H1 (cell line): ENCODE data around the gene GHRH. TPM values are rescaled to one million over a fixed set of nuclear protein-coding genes. Genes with fewer than 3 reads are reported as not detected.

ENCODE experiments used
- CTCF ChIA-PET: fragments of 300-600 bp; sonication (Branson Sonifier 250); formaldehyde crosslinking; loops from one replicate; lab custom pipeline; 2021; ENCODE audit not compliant: partially characterized antibody; lab: Charles Lee
- POLR2A ChIA-PET: fragments of 300-600 bp; sonication (Branson Sonifier 250); formaldehyde crosslinking; loops from one replicate; lab custom pipeline; 2021; ENCODE audit warnings: inconsistent platforms; ENCODE audit not compliant: partially characterized antibody; lab: Charles Lee
- DNase-seq, 2 experiments: peaks; one replicate each; pipeline versions ENCODE4 v3.0.0 to v3.0.0-alpha.2; 2010 to 2022; ENCODE audit warnings: low spot score in 2 of 2, low read depth in 1 of 2, mixed read lengths in 1 of 2
- FAIRE-seq: peaks from 2 replicates; lab custom pipeline; 2011; peaks lifted over from hg19 to GRCh38; lab: Jason Lieb, UNC
- H2AFZ ChIP-seq: 2 replicates; pipeline ENCODE4 v1.8.1; 2012; ENCODE audit warnings: low read length, inconsistent platforms
- H2AK5ac ChIP-seq: 2 replicates; pipeline ENCODE4 v1.6.1; 2013; ENCODE audit warnings: low read depth, low read length
- H2BK120ac ChIP-seq: replicated peaks from 2 replicates; pipeline ENCODE3; 2013; ENCODE audit warnings: low read depth, low read length, inconsistent platforms
- H2BK12ac ChIP-seq: 2 replicates; pipeline ENCODE4 v1.6.1; 2013; ENCODE audit warnings: low read depth, low read length
- H2BK15ac ChIP-seq: 2 replicates; pipeline ENCODE4 v1.6.1; 2013; ENCODE audit warnings: low read length
- H2BK20ac ChIP-seq: 2 replicates; pipeline ENCODE4 v1.6.1; 2013; ENCODE audit warnings: low read length
- H2BK5ac ChIP-seq: 2 replicates; pipeline ENCODE4 v1.6.1; 2013; ENCODE audit warnings: low read depth, low read length
- H3K14ac ChIP-seq: 2 replicates; pipeline ENCODE4 v1.6.1; 2013; ENCODE audit warnings: inconsistent platforms; ENCODE audit not compliant: insufficient read length
- H3K18ac ChIP-seq: 2 replicates; pipeline ENCODE4 v1.6.1; 2013; ENCODE audit warnings: low read length; ENCODE audit errors: extremely low read depth
- H3K23ac ChIP-seq: 2 replicates; pipeline ENCODE4 v1.6.1; 2013; ENCODE audit warnings: inconsistent platforms; ENCODE audit not compliant: insufficient read length
- H3K23me2 ChIP-seq: 2 replicates; pipeline ENCODE4 v1.6.1; 2013; ENCODE audit warnings: low read depth, low read length
- H3K27ac ChIP-seq: 2 replicates; pipeline ENCODE4 v1.6.1; 2011; ENCODE audit warnings: low read depth, low read length, inconsistent platforms
- H3K27me3 ChIP-seq, 4 experiments: replicated peaks in 1 of 4; 1 replicate in 1 of 4; 2 replicates in 3 of 4; pipeline versions ENCODE4 v1.6.1 to v1.8.1; 2011 to 2013; ENCODE audit warnings: low read length in 3 of 4, mild to moderate bottlenecking in 3 of 4, inconsistent platforms in 2 of 4, mixed read lengths in 2 of 4, moderate library complexity in 1 of 4; ENCODE audit not compliant: control insufficient read depth in 3 of 4, insufficient read depth in 3 of 4; ENCODE audit errors: extremely low read depth in 1 of 4
- H3K36me3 ChIP-seq, 4 experiments: 2 replicates each; pipeline versions ENCODE4 v1.6.1 to v1.8.1; 2011 to 2013; ENCODE audit warnings: mild to moderate bottlenecking in 4 of 4, low read length in 3 of 4, moderate library complexity in 2 of 4, control low read depth in 1 of 4, inconsistent platforms in 1 of 4; ENCODE audit not compliant: insufficient read depth in 4 of 4, control insufficient read depth in 2 of 4
- H3K4ac ChIP-seq: replicated peaks from 2 replicates; pipeline ENCODE3; 2013; ENCODE audit warnings: low read length, low read depth, mixed read lengths, inconsistent platforms; ENCODE audit not compliant: insufficient read length
- H3K4me1 ChIP-seq, 4 experiments: replicated peaks in 1 of 4; 1 replicate in 1 of 4; 2 replicates in 3 of 4; pipeline versions ENCODE4 v1.6.1 to v1.8.1; 2011 to 2013; ENCODE audit warnings: low read length in 3 of 4, inconsistent platforms in 2 of 4, mixed read lengths in 1 of 4; ENCODE audit not compliant: insufficient read depth in 4 of 4, control insufficient read depth in 3 of 4
- H3K4me2 ChIP-seq, 2 experiments: 2 replicates each; pipeline versions ENCODE4 v1.6.1 to v1.8.1; 2011 to 2013; ENCODE audit warnings: low read depth in 2 of 2, low read length in 2 of 2, control low read depth in 1 of 2, inconsistent platforms in 1 of 2, mild to moderate bottlenecking in 1 of 2; ENCODE audit not compliant: insufficient read depth in 1 of 2
- H3K4me3 ChIP-seq, 4 experiments: fragments of 200-600, 300-600 bp in 1 of 4; sonication (generic), shearing (Covaris generic), sonication (Bioruptor Twin) in 1 of 4; 2 replicates each; pipeline versions ENCODE4 v1.5.1 to v1.8.1; 2011 to 2016; ENCODE audit warnings: low read length in 4 of 4, low read depth in 3 of 4, control low read depth in 2 of 4, inconsistent platforms in 2 of 4, mild to moderate bottlenecking in 2 of 4, mixed read lengths in 1 of 4, moderate library complexity in 1 of 4; ENCODE audit not compliant: insufficient read depth in 2 of 4; ENCODE audit errors: extremely low read depth in 1 of 4
- H3K56ac ChIP-seq: replicated peaks from 2 replicates; pipeline ENCODE3; 2013; ENCODE audit warnings: low read depth, mild to moderate bottlenecking, mixed read lengths, low read length, inconsistent platforms; ENCODE audit not compliant: insufficient read length
- H3K79me1 ChIP-seq: 2 replicates; pipeline ENCODE4 v1.6.1; 2013; ENCODE audit warnings: low read depth, low read length, control low read depth
- H3K79me2 ChIP-seq, 2 experiments: 2 replicates each; pipeline versions ENCODE4 v1.6.1 to v1.8.1; 2012 to 2013; ENCODE audit warnings: low read length in 2 of 2, mild to moderate bottlenecking in 2 of 2, inconsistent platforms in 1 of 2; ENCODE audit not compliant: insufficient read depth in 2 of 2, control insufficient read depth in 1 of 2
- H3K9ac ChIP-seq, 4 experiments: replicated peaks in 1 of 4; 1 replicate in 1 of 4; 2 replicates in 3 of 4; pipeline versions ENCODE4 v1.6.1 to v1.8.1; 2011 to 2013; ENCODE audit warnings: low read depth in 3 of 4, low read length in 3 of 4, control low read depth in 2 of 4, mild to moderate bottlenecking in 2 of 4, moderate library complexity in 2 of 4, inconsistent platforms in 1 of 4; ENCODE audit errors: extremely low read depth in 1 of 4
- H3K9me3 ChIP-seq, 2 experiments: 2 replicates each; pipeline versions ENCODE4 v1.6.1 to v1.8.1; 2012 to 2013; ENCODE audit warnings: mild to moderate bottlenecking in 2 of 2, moderate library complexity in 2 of 2, control low read depth in 1 of 2, inconsistent platforms in 1 of 2, low read depth in 1 of 2, low read length in 1 of 2, mixed read lengths in 1 of 2; ENCODE audit not compliant: insufficient read depth in 2 of 2
- H4K20me1 ChIP-seq, 2 experiments: replicated peaks in 1 of 2; 2 replicates each; pipeline versions ENCODE3 to v1.8.1; 2011 to 2013; ENCODE audit warnings: inconsistent platforms in 2 of 2, low read length in 2 of 2, mild to moderate bottlenecking in 1 of 2; ENCODE audit not compliant: insufficient read depth in 2 of 2, control insufficient read depth in 1 of 2
- H4K5ac ChIP-seq: 2 replicates; pipeline ENCODE4 v1.6.1; 2013; ENCODE audit warnings: low read length, low read depth, mixed read lengths, inconsistent platforms; ENCODE audit not compliant: insufficient read length
- H4K8ac ChIP-seq: 2 replicates; pipeline ENCODE4 v1.8.0; 2013; ENCODE audit warnings: mild to moderate bottlenecking, moderate library complexity, low read length, inconsistent platforms; ENCODE audit not compliant: insufficient read depth; ENCODE audit errors: extremely low read depth
- H4K91ac ChIP-seq: replicated peaks from 2 replicates; pipeline ENCODE3; 2013; ENCODE audit warnings: low read length, mixed read lengths, inconsistent platforms; ENCODE audit not compliant: insufficient read length
- RAD21 ChIP-seq, 2 experiments: IDR thresholded peaks in 1 of 2; conservative IDR thresholded peaks in 1 of 2; 2 replicates each; pipeline ENCODE4 v1.6.1; 2011; ENCODE audit warnings: low read depth in 2 of 2, low read length in 2 of 2, improper control_type of control experiment in 1 of 2, inconsistent platforms in 1 of 2, mild to moderate bottlenecking in 1 of 2, moderate library complexity in 1 of 2
- SUZ12 ChIP-seq: fragments of 200-600 bp; sonication (generic); IDR thresholded peaks from 2 replicates; pipeline ENCODE4 v1.6.1; 2012; ENCODE audit warnings: mild to moderate bottlenecking, inconsistent platforms, low read length, moderate library complexity, mixed read lengths
- USF2 ChIP-seq: IDR thresholded peaks from 2 replicates; pipeline ENCODE4 v1.6.1; 2011; ENCODE audit warnings: low read length, improper control_type of control experiment
- WGBS, 2 experiments: shearing (Covaris generic) in 1 of 2; methylation state at CpG; one replicate each; pipeline versions ENCODE4 v1.1.6 to v1.1.7; 2013 to 2015; ENCODE audit warnings: low lambda C conversion rate in 2 of 2, mixed read lengths in 2 of 2, inconsistent platforms in 1 of 2, low coverage in 1 of 2, missing lambda C conversion rate in 1 of 2; ENCODE audit not compliant: insufficient replicate concordance in 2 of 2, insufficient coverage in 1 of 2, insufficient read length in 1 of 2; ENCODE audit errors: extremely low coverage in 1 of 2, missing lambda C conversion rate in 1 of 2; 5-methylcytosine and 5-hydroxymethylcytosine counted together
- polyA plus RNA-seq, 7 experiments: library from polyadenylated mRNA; depleted of rRNA in 3 of 7; stranded (reverse) in 5 of 7; unstranded in 2 of 7; fragments of >200 nt in 5 of 7; fragments of 200-250 nt in 2 of 7; gene quantifications; 1 replicate in 5 of 7; 2 replicates in 1 of 7; 4 replicates in 1 of 7; pipeline versions ENCODE4 v1.2.1 to v1.2.3, GENCODE V29; 2011 to 2013; ENCODE audit warnings: missing spikeins in 2 of 7, mixed read lengths in 2 of 7
- total RNA-seq: library from RNA; stranded (reverse); fragmentation: NEBNext Ultra II Directional; extraction: Animal tissue kit (Norgen Biotek cat#: 25700); gene quantifications from 2 replicates; pipeline ENCODE4 v1.2.1, GENCODE V29; 2021
- TF ChIP-seq, protein P1 (sequence below), 3 experiments: IDR thresholded peaks; 1 replicate in 2 of 3; 2 replicates in 1 of 3; pipeline versions ENCODE4 v1.5.1 to v1.6.1; 2011; ENCODE audit warnings: low read length in 3 of 3, mild to moderate bottlenecking in 3 of 3, inconsistent platforms in 2 of 3, low read depth in 1 of 3, moderate library complexity in 1 of 3; ENCODE audit not compliant: insufficient read depth in 1 of 3; ENCODE audit errors: control extremely low read depth in 1 of 3

The GHRH gene
- total and polyA plus RNA-seq, 2 of the 8 experiments (the other 6 are each of a cell fraction or from before 2014, with no cell fraction given) = not detected

GRCh38 chr20:37243076-37243936, 18.3 kb downstream of the GHRH start:
- H3K4ac ChIP-seq = peak overlapping the region; percentile 48
- H3K9ac ChIP-seq = no peak overlapping the region
- H3K18ac ChIP-seq = no peak overlapping the region
- no peaks in the 10 kb centered on the region for H3K27me3 ChIP-seq
- no peak overlapping the region for H3K56ac ChIP-seq
- 88% methylated on average over 16 of the region's 16 CpGs; no CpG with 5 or more reads in 1 of the 2 experiments for WGBS, 2 experiments
- H4K8ac ChIP-seq = 0 out of 2 replicates have a peak overlapping the region, but pooled peaks have one; percentile 37
- no peak overlapping the region for H3K4me3 ChIP-seq
- H4K5ac ChIP-seq = no peak overlapping the region
- no peak overlapping the region for H2BK20ac ChIP-seq
- no peaks in the 10 kb centered on the region for H3K79me2 ChIP-seq
- H3K36me3 ChIP-seq = peaks cover 10 to 61% (median 40%) of the 10 kb centered on the region in 4 experiments; a peak in 7 of 8 replicates
- peak overlapping the region; percentile 75 for H4K91ac ChIP-seq
- no peaks in the 10 kb centered on the region for H3K79me1 ChIP-seq
- no peak overlapping the region for H2AK5ac ChIP-seq
- H2BK120ac ChIP-seq = no peak overlapping the region
- H2BK15ac ChIP-seq = no peak overlapping the region; the same call in 1 of the 2 replicates
- H2BK12ac ChIP-seq = no peak overlapping the region
- H2BK5ac ChIP-seq = no peak overlapping the region
- peaks cover 8 to 15% (median 11%) of the 10 kb centered on the region in 4 experiments; a peak in 6 of 7 replicates for H3K4me1 ChIP-seq
- FAIRE-seq (no peak), DNase-seq (peak in 1 of 2 experiments; percentile 66)
- CTCF ChIA-PET = interaction anchor here (0.5 to 5.9 kb wide), 27 partner anchors 8 to 373 kb away, joined by 3 to 22 read pairs (median 4); no protein-coding TSS in a partner anchor
- H2AFZ ChIP-seq = no peak overlapping the region
- no peak overlapping the region for H3K4me2 ChIP-seq
- 0 out of 2 replicates have a peak overlapping the region, but pooled peaks have one; percentile 48 for H3K27ac ChIP-seq
- H3K23me2 ChIP-seq = no peaks in the 10 kb centered on the region
- no peak overlapping the region for H3K23ac ChIP-seq
- POLR2A ChIA-PET = interaction anchor here (1.5 to 4.5 kb wide), 5 partner anchors 9 to 47 kb away, joined by 3 to 15 read pairs (median 3); no protein-coding TSS in a partner anchor
- no peak overlapping the region for H3K14ac ChIP-seq
- TF ChIP-seq, protein P1, sequence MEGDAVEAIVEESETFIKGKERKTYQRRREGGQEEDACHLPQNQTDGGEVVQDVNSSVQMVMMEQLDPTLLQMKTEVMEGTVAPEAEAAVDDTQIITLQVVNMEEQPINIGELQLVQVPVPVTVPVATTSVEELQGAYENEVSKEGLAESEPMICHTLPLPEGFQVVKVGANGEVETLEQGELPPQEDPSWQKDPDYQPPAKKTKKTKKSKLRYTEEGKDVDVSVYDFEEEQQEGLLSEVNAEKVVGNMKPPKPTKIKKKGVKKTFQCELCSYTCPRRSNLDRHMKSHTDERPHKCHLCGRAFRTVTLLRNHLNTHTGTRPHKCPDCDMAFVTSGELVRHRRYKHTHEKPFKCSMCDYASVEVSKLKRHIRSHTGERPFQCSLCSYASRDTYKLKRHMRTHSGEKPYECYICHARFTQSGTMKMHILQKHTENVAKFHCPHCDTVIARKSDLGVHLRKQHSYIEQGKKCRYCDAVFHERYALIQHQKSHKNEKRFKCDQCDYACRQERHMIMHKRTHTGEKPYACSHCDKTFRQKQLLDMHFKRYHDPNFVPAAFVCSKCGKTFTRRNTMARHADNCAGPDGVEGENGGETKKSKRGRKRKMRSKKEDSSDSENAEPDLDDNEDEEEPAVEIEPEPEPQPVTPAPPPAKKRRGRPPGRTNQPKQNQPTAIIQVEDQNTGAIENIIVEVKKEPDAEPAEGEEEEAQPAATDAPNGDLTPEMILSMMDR (IDR thresholded peaks at IDR 0.05; ENCODE audit: control extremely low read depth in 1 of 3, insufficient read depth in 1 of 3, low read depth in 1 of 3, low read length in 3 of 3) = peak; percentile 58 to 73 (median 65)
- TF ChIP-seq USF2 (no peak), RAD21 (IDR thresholded peaks at IDR 0.05 in 1 of 2, conservative IDR thresholded peaks at IDR 0.05 in 1 of 2; ENCODE audit: low read depth in 2 of 2, low read length in 2 of 2) (peak; percentile 38 to 63), SUZ12 (no peak)
- TF ChIP-seq, all 59 proteins: peak for 2
- Histone ChIP-seq H3K9me3 (no peaks in the 10 kb centered on the region), H4K20me1 (peaks cover 0 to 2% of the 10 kb centered on the region in 2 experiments)
